HL-60 (cell line): ENCODE data around the gene DDX27.

ENCODE experiments used
- CTCF ChIP-seq: IDR thresholded peaks from one replicate; pipeline ENCODE4 v1.5.1; 2011; ENCODE audit warnings: low read length, control low read depth, inconsistent platforms; ENCODE audit not compliant: insufficient read depth
- GABPA ChIP-seq: IDR thresholded peaks from 2 replicates; pipeline ENCODE4 v1.6.1; 2012; ENCODE audit warnings: low read depth
- POLR2AphosphoS5 ChIP-seq: IDR thresholded peaks from 2 replicates; pipeline ENCODE4 v1.6.1; 2012; ENCODE audit warnings: low read depth

GRCh38 chr20:49181265-49181877, 37.8 kb upstream of the DDX27 start:
- TF ChIP-seq CTCF (no peak), POLR2AphosphoS5 (no peak), GABPA (no peak)
